HG03095 (cell line): ENCODE measurements around the gene GAS2L1.

Source experiments
- ATAC-seq: cut with Tn5 transposase; IDR thresholded peaks from one replicate; pipeline ENCODE4 v1.9.1; 2021; ENCODE audit warnings: moderate library complexity; ENCODE audit not compliant: unreplicated experiment

Gene GAS2L1

DNA sequence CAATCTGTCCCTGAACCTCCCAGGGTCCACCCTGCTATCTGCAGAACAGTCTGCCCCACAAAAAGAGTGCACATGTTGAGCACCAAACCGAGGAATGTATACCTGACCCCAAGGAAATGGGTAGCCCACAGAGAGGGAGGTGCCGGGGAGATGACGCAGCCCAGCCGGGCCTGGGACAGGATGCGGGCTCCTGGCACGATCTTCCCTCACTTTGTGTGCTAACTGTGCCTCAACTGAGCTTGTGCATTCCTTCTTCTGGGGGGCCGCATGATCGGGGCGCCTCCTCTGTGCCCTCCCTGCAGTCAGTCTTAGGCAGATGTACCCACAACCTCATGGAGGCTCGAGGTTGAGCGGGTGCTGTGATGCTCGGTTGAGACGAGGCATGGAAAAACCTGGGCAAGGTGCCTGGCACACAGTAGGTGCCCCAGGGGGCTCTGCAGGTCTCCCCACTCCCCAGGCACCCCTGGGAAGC lies 2.4 kb downstream of the GAS2L1 start:
- ATAC-seq: no peak

DNA sequence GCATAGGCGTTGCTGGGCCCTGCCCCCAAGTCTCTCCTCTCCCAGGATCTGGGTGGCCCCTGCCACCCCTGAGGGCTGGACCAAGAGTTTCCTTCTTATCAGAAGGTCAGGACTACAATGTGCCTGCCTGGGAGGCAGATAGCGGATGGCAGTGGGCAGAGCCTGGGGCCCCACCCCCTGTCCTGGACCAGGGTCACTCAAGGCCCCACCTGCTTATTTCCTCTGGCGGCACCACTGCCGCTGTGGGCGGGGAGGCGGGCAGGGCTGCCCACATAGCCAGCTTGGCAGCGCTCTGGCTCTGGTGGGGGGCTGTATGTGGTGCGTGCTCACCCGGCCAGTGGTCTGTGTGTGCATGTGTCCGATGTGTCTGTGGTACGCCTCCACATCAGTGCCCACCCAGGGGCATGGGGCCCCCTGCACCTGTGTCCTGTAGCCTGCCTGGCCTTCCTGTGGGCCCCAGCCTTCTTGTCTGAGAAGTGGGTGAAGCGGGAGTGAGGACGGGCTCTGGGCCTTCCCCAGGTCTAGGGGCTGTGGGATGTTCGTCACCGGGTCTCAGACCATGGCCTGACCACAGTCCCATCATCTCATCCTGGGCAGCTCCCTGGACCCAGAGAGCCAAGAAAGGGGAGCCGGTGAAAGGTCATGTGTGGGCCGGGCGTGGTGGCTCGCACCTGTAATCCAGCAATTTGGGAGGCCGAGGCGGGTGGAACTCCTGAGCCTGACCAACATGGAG lies 3.0 kb downstream of the GAS2L1 start:
- ATAC-seq: no peak

DNA sequence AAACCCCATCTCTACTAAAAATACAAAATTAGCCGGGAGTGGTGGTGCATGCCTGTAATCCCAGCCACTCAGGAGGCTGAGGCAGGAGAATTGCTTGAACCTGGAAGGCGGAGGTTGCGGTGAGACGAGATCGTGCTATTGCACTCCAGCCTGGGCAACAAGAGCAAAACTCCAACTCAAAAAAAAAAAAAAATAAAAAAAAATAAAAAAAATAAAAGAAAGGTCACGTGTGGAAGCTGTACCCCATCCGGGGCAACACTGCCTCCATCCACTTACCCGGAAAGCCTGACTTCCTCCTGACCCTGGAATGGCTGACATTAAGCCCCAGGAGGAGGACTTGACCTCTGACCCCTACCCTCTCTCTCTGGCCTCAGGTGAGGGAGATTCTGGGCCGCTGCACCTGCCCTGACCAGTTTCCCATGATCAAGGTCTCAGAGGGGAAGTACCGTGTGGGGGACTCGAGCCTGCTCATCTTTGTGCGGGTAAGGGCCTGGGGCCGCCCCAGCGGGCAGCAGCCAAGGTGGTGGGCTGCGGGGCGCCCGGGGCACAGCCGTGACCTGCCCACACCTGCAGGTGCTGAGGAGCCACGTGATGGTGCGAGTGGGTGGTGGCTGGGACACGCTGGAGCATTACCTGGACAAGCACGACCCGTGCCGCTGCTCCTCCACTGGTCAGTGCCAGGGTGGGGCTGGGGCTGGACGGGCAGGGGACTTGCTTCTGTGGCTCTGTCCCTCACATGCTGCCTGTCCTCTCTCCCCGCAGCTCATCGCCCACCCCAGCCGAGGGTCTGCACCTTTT lies 3.8 kb downstream of the GAS2L1 start:
- no peak for ATAC-seq

DNA sequence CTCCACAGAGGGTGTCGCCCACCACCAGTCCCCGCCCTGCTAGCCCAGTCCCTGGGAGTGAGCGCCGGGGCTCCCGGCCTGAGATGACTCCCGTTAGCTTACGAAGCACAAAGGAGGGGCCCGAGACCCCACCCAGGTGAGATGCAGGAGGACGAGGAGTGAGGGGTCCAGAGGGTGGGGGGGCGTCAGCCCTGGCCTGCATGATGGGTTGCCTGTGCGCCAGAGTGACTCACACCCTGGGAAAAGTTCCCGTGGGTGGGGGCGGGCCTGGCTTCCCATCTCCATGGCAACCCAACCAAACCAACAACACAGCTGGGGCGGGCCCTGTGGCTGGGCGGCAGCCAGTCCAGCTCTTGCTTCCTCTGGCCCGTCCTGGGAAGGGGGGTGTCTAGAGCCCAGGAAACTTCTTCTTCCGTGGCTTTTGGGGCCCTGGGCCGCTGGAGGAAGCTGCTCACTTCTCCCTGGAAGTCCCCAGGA lies 4.5 kb downstream of the GAS2L1 start:
- no peak for ATAC-seq

DNA sequence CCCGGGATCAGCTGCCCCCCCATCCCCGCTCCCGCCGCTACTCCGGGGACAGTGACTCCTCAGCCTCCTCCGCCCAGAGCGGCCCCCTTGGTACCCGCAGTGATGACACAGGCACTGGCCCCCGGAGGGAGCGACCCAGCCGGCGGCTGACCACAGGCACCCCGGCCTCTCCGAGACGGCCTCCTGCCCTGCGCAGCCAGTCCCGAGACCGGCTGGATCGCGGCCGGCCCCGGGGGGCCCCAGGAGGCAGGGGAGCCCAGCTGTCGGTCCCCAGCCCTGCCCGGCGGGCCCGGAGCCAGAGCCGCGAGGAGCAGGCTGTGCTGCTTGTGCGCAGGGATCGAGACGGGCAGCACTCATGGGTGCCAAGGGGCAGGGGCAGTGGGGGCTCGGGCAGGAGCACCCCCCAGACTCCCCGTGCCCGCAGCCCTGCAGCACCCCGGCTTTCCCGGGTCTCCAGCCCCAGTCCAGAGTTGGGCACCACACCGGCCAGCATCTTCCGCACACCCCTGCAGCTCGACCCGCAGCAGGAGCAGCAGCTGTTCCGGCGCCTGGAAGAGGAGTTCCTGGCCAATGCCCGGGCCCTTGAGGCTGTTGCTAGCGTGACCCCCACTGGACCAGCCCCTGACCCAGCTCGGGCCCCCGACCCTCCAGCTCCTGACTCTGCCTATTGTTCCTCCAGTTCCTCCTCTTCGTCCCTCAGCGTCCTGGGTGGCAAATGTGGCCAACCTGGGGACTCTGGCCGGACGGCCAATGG lies 5.2 kb downstream of the GAS2L1 start:
- no peak for ATAC-seq

DNA sequence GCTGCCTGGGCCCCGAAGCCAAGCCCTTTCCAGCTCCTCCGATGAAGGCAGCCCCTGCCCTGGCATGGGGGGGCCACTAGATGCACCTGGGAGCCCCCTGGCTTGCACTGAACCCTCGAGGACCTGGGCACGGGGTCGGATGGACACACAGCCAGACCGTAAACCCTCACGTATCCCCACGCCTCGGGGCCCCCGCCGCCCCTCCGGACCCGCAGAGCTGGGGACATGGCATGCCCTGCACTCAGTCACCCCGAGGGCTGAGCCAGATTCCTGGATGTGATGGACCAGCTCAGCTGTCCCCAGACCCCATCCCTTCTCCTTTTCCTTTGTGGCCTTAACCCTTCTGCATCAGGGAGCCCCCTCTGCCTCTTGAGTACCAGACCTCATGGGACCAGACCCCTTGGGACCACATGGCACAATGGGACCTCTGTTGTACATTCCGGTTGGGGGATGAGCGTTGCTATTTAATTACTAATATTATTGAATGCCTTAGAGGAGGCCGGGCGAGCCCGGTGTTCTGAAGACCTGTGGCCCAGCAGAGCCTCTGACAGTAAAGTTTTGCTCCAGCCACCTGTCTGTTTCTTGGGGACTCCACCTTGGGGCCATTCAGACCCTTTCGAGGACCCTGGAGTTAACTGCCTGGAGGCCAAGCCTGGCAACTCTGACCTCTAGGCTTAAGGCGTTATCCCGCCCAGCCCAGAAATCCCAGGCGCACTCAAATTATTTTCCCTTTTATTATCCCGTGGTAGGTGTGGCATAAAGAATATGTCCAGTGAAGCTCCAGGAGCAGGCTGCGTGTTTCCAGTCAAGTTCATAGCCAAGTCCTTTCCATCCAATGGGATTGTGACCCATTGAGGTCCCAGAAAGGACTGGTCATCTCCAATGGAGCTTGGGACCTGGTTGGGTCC lies 6.0 kb downstream of the GAS2L1 start:
- ATAC-seq: no peak

DNA sequence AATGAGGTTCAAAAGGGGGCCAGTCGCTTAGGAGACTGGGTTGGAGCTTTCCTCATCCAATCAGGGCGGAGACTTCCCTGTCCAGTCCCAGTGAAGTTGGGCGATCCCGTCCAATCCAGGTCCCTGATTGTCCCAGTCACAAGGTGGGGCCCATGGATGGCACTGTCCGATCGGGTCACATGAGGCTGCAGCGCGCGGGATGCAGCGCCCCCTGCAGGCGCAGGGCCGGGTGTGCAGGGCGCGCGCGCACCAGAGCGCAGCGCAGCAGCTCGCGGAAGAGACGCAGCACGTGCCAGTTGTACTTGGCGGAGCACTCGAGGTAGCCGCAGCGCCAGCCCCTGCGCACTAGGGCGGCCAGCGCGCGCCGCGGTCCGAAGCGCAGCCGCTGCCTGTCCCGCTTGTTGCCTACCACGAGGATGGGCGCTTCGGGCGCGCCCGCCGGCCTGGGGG lies 6.7 kb downstream of the GAS2L1 start:
- ATAC-seq: no peak

DNA sequence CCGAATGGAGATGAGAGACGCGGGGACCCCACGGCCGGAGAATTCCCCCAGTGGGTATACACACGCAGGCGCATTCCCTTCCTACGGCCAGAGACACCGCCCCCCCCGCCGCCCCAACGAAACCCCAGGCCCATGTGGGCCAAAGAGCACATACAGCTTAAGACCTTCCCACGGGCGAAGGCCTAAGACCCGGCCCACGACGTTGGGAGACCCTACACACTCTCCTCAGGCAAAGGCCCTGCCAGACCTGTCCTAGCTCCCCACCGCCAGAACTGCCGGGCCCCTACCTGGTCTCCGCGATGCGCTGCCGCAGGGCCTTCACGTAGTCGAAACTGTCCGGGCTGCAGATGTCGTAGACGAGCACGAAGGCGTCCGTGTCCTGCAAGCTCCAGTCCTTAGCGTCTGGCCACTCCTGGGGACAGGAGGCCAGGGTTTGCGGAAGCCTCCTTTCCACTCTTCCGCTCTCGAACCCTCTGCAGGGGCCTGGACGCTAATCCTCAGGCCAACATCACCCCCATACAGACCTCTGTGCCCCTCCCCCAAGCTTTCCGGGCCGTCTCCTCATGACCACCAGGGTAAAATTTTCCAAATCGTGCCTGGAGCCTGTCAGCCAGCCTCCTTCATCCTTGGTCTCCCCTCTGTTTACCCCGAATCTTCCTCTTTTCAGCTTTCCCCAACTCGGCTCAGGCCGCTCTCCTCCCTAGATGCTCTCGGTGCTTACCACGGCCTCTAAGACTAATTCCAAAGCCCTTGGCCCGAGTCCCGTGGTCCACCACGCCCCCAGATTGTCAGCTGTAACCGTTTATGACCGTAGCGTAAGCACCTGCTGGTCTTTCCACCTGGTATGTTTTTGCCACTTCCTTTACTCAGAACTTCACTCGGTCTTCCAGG lies 7.4 kb downstream of the GAS2L1 start:
- ATAC-seq: no peak

DNA sequence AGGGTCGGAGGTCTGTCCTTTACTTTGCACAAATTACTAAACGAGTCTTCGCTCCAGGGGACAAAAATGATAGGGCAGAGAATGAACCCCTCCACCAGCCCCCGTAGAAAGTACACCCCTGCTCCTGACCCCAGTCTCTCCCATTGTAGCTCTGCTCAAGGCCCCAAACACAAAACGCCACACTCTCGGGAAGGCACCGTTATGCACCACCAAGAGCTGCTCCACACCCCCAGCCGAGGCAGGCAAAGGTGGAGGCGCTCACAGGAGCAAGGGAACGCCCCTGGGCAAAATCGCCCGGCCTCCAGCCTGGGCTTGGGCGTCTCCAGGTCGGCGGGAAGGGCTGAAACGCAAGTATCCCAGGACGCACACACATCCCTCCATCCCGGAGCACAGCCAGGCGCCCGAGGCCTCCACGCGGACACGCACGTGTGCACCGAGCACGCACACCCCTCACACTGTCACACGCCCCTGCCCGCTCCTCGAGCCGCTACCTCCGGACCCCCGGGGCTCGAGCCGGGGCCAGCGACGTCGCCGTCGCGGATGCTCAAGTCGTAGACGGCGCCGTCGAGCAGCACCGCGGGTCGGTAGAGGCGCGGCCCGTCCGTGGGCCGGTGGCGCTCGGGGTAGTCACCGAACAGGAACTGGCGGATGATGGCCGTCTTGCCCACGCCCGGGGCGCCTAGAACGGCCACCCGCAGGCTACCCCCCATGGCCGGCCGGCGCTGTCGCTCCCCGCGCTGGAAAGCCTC lies 8.3 kb downstream of the GAS2L1 start:
- no peak for ATAC-seq

DNA sequence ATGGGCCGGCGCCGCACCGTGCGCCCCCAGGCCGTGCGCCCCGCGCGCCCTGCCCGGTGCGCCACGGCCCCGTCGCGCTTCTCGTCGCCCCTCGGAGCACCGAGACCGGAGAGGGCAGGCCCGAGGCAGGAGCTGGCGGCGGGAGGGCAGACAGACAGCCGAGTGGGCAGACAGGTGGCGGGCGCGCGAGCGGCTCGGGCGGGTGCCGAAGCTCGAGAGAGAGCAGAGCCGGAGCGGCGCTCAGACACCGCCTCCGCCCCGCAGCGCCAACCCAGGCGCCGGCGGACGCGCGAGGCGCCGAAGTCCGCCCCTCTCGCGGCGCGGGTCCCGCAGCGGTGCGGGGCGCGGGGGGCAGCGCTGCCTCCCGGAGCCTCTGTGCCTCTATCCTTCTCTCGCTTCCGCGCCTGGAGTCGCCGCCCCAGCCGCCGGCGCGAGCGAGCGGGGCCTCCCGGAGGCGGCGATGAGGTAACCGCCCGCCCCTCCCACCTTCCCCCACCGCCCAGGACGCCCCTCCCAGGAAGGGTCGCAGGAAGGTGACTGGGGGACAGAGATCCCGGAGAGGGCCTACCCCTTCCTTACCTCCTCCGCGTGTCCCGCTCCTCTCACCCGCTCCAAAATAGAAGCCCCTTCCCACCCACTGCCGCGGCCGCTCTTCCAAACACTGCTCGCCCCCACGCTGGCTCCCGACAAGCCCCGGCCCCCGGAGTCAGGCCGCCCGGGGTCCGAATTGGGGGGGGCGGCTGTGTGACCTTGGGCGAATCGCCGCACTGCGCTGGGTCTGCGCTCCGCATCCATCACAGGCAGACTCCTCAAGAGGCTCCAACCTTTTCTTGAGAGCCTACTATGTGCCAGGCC lies 9.1 kb downstream of the GAS2L1 start, which contains the start of gene RASL10A:
TSS of gene RASL10A (minus strand) at position 412 of the 855 bp plus-strand sequence. CDS start 451 bp downstream, outside the sequence.
- no peak for ATAC-seq

DNA sequence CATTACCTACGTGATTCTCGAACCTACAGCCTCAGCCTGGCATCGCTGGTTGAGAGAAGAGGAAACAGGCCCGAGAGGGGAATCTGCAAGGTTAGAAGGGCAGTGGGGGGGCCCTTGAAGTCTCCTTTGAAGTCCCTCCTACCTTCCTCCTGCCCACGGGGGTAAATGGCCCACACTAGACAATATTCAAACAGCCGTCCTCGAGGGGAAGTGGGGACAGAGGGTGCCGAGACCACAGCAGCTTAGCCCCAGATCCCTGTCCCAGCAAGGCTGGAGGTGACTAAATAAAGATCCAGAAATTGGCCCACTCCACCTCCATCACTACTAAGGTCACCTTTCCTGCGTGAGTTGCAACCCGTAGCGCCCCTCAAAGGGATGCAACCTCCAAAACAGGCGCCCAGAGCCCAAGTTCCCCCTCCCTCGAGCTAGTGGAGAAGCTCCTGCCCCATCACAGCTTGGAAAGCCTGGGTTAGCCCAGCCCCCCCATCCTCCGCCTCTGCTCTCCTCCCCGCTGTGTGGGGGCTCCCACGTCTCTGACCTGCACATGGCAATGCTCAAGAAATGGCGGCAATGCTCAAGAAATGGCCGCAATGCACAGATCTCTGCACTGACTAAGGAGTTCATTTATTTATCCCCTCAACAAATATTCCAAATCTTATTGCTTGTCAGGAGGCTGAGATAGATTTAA lies 9.8 kb downstream of the GAS2L1 start:
- no peak for ATAC-seq

DNA sequence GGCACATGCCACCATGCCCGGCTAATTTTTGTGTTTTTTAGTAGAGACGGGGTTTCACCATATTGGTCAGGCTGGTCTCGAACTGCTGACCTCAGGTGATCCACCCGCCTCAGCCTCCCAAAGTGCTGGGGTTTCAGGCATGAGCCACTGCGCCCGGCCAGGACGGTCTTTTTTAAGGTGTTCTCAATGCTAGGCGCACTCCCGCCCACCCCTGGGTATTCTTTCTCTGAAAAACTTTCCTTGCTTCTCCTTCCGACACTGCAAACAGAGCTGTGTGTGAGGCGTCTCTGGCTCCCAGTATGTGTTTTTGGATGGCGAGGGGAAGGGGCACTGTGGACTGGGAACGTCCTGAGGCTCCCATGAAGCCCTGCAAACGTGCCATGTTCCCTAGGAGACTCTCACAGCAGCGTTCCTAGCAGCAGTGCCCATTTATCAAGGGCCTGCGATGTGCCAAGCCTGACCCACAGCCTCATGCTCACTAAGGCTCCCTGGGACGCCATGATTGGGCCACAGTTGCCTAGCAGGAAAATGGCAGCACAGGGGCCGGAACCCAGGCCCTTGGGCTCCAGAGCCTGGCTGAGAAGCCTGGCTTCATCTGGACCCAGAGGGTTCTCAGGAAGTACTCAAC lies 11.5 kb downstream of the GAS2L1 start:
- ATAC-seq: no peak

DNA sequence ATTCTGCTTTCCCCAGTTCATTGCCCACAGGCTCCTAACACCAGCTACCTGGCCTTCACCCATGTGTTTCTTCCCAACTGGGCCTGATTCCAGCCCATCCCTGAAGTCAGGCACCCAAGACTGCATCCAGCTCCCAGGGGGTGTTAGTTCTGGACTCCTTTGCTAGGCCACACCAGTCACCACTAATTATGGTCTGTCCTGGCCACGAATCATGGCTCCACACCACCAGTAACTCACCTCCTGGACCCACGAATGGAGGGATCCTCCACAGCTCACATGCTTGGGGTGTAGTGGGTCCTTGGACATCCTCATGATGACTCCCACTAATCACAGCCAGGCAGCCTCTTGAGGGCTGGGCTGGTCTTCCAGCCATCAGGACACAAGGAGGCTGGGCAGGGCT lies 12.6 kb downstream of the GAS2L1 start:
- ATAC-seq: no peak

DNA sequence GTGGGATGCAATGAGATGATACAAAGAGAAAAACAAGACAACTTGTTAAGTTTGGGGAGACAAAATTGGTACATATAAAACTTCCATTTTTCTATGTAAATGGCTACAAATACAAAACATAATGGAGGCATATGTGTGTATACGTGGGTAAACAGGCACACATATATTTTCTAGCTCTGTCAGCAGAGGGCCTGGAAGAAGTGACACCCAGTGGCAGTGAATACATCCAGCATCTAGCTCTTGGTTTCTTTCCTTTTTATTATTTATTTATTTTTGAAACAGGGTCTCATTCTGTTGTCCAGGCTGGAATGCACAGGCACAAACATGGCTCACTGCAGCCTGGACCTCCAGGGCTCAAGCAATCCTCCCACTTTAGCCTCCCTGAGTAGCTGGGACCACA lies 14.1 kb downstream of the GAS2L1 start:
- ATAC-seq: no peak

DNA sequence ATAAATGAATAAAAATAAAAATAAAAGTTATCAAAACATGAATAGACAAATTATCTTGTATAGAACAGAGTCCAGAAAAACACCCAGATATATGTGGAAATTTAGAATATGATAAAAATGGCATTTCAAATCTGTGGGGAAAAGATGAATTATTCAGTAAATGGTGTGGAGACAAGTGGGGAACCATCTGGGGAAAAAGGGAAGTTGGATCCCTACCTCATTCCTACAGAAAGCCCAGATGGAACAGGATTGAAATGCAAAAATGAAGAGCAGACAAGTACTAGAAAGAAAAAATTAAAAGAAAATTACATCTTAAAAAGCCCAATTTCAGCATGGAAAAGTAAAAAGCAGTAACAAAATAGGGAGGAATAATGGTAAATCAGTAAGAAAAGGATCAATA lies 17.2 kb downstream of the GAS2L1 start:
- no peak for ATAC-seq

DNA sequence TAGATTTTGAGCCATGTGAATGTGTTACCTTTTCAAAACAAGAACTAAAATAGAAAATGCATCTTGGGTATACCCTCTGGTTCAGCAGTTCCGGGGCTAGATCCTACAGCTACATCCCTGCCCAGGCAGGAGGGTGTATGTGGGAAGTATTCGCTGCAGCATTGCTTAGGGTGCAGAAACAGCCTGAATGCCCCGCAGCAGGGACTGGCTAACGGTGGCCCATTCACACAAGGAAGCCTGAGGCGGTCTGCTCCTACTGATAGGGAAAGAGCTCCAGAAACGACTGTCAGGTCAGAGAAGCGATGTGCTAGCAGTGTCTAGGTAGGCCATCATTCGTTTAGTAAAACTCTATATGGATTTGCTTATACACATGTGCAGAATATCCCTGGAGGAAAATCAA lies 18.9 kb downstream of the GAS2L1 start:
- no peak for ATAC-seq
